ENCODE results near the gene NME7.
"Not testable (repeated sequence)": the region's sequence is repeated elsewhere in the genome, so short reads cannot be mapped to it uniquely, and the experiment has no call there.

NME7 gene

GRCh38 chr1:169287280-169287679 lies 80.3 kb downstream of the NME7 start:
- H3K27ac Mint-ChIP-seq (ENCODE audit: low read depth), result no peak overlapping the region
- no peak for DNase-seq (ENCODE audit: low spot score in 2 of 2)
- H3K36me3 Mint-ChIP-seq (ENCODE audit: insufficient read depth), result no peaks in the 10 kb centered on the region

GRCh38 chr1:169281562-169281961 lies 86.0 kb downstream of the NME7 start:
- ATAC-seq (replicated peaks; ENCODE audit: extremely low read depth, poor library complexity, severe bottlenecking); H3K4me3 Mint-ChIP-seq; DNase-seq (ENCODE audit: low spot score in 2 of 2); H3K4me1 Mint-ChIP-seq; H3K36me3 Mint-ChIP-seq (ENCODE audit: insufficient read depth); H3K27ac Mint-ChIP-seq (ENCODE audit: low read depth); H3K27me3 Mint-ChIP-seq: not testable (repeated sequence)
- peaks cover 25% of the 10 kb centered on the region for H3K9me3 Mint-ChIP-seq

More at GRCh38 chr1:169287280-169287679, 80.3 kb downstream of the NME7 start:
- Mint-ChIP-seq H3K4me3 (no peak overlapping the region), H3K9me3 (peaks cover 11% of the 10 kb centered on the region), H3K27me3 (no peaks in the 10 kb centered on the region), H3K4me1 (no peaks in the 10 kb centered on the region)
- no peak for ATAC-seq (replicated peaks; ENCODE audit: extremely low read depth, poor library complexity, severe bottlenecking)

GRCh38 chr1:169271098-169271497 lies 96.5 kb downstream of the NME7 start:
- no peaks in the 10 kb centered on the region for H3K27me3 Mint-ChIP-seq
- H3K4me1 Mint-ChIP-seq, result no peaks in the 10 kb centered on the region
- DNase-seq (ENCODE audit: low spot score in 2 of 2) (no peak), ATAC-seq (replicated peaks; ENCODE audit: extremely low read depth, poor library complexity, severe bottlenecking) (no peak)
- no peak overlapping the region for H3K27ac Mint-ChIP-seq (ENCODE audit: low read depth)
- no peaks in the 10 kb centered on the region for H3K9me3 Mint-ChIP-seq
- no peak overlapping the region for H3K4me3 Mint-ChIP-seq
- H3K36me3 Mint-ChIP-seq (ENCODE audit: insufficient read depth), result no peaks in the 10 kb centered on the region

DNA sequence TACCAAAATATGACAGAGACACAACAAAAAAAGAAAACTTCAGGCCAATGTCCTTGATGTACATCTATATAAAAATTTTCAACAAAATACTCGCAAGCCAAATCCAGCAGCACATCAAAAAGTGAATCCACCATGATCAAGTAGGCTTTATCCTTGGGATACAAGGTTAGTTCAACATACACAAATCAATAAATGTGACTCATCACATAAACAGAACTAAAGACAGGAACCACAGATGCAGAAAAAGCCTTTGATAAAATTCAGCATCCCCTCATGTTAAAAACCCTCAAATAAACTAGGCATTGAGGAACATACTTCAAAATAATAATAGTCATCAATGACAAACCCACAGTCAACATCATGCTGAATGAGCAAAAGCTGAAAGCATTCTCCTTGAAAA lies 101.5 kb downstream of the NME7 start:
- Mint-ChIP-seq H3K27ac (ENCODE audit: low read depth) (no peak overlapping the region), H3K36me3 (ENCODE audit: insufficient read depth) (no peaks in the 10 kb centered on the region), H3K27me3 (no peaks in the 10 kb centered on the region), H3K9me3 (peaks cover 17% of the 10 kb centered on the region), H3K4me3 (no peak overlapping the region), H3K4me1 (no peaks in the 10 kb centered on the region)
- DNase-seq (ENCODE audit: low spot score in 2 of 2), result no peak
- ATAC-seq (replicated peaks; ENCODE audit: extremely low read depth, poor library complexity, severe bottlenecking), result no peak

DNA sequence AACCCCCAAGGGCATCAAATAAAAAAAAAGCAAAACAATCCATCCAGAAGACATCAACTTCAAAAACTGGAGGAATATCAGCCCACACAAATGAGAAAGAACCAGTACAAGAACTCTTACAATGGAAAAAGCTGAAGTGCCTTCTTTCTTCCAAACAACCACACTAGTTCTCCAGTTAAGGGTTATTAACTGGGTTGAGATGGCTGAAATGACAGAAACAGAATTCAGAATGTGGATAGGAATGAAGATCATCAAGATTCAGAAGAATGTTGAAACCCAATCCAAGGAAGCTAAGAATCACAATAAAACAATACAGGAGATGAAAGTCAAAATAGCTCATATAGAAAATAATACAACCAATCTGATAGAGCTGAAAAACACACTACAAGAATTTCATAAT lies 104.5 kb downstream of the NME7 start:
- Mint-ChIP-seq H3K27me3 (no peaks in the 10 kb centered on the region), H3K27ac (ENCODE audit: low read depth) (no peak overlapping the region), H3K4me3 (no peak overlapping the region), H3K9me3 (peaks cover 17% of the 10 kb centered on the region), H3K4me1 (no peaks in the 10 kb centered on the region), H3K36me3 (ENCODE audit: insufficient read depth) (no peaks in the 10 kb centered on the region)
- no peak for ATAC-seq (replicated peaks; ENCODE audit: extremely low read depth, poor library complexity, severe bottlenecking)
- DNase-seq (ENCODE audit: low spot score in 2 of 2), result no peak

DNA sequence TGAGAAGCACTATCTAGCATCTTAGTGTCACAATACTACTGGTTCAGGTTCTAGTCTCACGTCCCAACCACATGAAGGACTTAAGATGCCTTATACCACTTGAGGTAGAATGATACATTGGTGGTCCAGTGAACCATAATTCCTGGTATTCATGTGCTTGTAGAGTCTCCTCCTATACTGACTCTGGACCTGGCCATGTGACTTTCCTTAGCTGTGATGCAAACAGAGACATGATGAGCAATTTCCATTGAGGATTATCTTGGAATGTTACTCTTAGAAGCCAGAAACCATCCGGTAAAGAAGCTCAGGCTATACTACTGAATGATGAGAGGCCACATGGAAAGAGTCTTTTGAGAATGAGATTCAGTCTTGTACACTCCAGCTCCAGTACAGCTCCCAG lies 105.7 kb downstream of the NME7 start:
- Mint-ChIP-seq H3K4me1 (no peaks in the 10 kb centered on the region), H3K4me3 (no peak overlapping the region), H3K27ac (ENCODE audit: low read depth) (no peak overlapping the region), H3K36me3 (ENCODE audit: insufficient read depth) (no peaks in the 10 kb centered on the region), H3K27me3 (no peaks in the 10 kb centered on the region), H3K9me3 (peaks cover 17% of the 10 kb centered on the region)
- no peak for ATAC-seq (replicated peaks; ENCODE audit: extremely low read depth, poor library complexity, severe bottlenecking)
- no peak for DNase-seq (ENCODE audit: low spot score in 2 of 2)

DNA sequence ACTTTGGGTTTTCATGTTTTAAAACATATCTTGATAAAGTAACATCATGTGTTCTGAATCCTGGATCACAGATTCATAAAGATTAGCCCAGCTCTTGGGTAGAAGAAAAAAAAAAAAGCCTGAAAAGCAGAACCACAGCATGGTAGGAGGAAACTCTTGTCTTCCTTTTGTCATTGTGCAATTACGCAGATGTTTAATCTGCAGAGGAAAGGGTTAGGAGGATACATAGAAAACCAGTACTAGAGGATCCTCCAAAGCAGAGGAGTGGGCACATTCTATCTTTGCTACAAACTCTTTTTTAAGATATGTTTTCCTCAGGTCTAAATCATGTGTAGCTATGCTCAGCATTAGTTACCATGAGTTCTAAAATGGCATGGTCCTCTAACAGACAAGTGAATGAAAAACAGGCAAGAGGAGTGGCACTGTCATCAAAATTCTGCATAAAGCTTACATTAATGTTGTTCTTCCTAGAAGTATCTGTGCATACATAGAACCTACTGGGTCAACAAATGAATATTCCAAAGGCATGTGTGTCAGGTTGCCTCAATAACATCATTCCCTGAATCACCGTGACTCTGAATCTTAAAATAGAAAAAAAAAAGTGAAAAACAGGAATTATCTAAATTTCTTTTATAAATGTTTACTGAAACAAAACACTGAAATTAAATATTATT lies 107.0 kb downstream of the NME7 start:
- Mint-ChIP-seq H3K27ac (ENCODE audit: low read depth) (no peak overlapping the region), H3K4me3 (no peak overlapping the region), H3K9me3 (peaks cover 17% of the 10 kb centered on the region), H3K36me3 (ENCODE audit: insufficient read depth) (no peaks in the 10 kb centered on the region), H3K27me3 (no peaks in the 10 kb centered on the region), H3K4me1 (no peaks in the 10 kb centered on the region)
- DNase-seq (ENCODE audit: low spot score in 2 of 2), result no peak
- ATAC-seq (replicated peaks; ENCODE audit: extremely low read depth, poor library complexity, severe bottlenecking), result no peak

GRCh38 chr1:169259816-169260215 lies 107.8 kb downstream of the NME7 start:
- Mint-ChIP-seq H3K9me3 (peaks cover 10% of the 10 kb centered on the region), H3K27ac (ENCODE audit: low read depth) (no peak overlapping the region), H3K27me3 (no peaks in the 10 kb centered on the region), H3K36me3 (ENCODE audit: insufficient read depth) (no peaks in the 10 kb centered on the region), H3K4me3 (no peak overlapping the region), H3K4me1 (no peaks in the 10 kb centered on the region)
- ATAC-seq (replicated peaks; ENCODE audit: extremely low read depth, poor library complexity, severe bottlenecking), result no peak
- no peak for DNase-seq (ENCODE audit: low spot score in 2 of 2)

DNA sequence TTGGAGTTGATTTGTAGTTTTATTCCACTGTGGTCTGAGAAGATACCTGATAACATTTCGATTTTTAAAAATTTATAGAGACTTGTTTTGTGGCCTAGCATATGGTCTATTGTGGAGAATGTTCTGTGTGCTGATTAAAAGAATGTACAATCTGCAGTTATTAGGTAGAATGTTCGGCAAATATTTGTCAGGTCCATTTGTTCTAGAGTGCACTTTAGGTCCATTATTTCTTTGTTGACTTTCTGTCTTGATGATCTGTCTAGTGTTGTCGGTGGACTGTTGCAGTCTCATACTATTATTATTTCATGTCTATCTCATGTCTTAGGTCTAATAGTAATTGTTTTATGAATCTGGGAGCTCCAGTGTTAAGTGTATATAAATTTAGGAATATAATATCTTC lies 116.8 kb downstream of the NME7 start:
- Mint-ChIP-seq H3K27me3 (no peaks in the 10 kb centered on the region), H3K27ac (ENCODE audit: low read depth) (no peak overlapping the region), H3K4me1 (no peaks in the 10 kb centered on the region), H3K9me3 (no peaks in the 10 kb centered on the region), H3K4me3 (no peak overlapping the region), H3K36me3 (ENCODE audit: insufficient read depth) (no peaks in the 10 kb centered on the region)
- DNase-seq (ENCODE audit: low spot score in 2 of 2) (no peak), ATAC-seq (replicated peaks; ENCODE audit: extremely low read depth, poor library complexity, severe bottlenecking) (no peak)

DNA sequence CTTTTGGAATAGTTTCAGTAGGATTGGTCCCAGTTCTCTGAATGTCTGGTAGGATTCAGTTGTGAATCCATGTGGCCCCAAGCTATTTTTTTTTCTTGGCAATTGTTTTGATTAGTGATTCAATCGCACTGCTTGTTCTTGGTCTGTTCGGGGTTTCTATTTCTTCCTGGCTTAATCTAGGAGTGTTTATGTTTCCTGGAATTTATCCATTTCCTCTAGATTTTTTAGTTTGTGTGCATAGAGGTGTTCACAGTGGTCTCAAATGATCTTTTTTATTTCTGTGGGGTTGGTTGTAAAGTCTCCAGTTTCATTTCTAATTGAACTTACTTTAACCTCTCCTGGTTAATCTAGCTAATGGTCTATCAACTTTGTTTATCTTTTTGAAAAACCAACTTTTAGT lies 117.6 kb downstream of the NME7 start:
- ATAC-seq (replicated peaks; ENCODE audit: extremely low read depth, poor library complexity, severe bottlenecking) (no peak), DNase-seq (ENCODE audit: low spot score in 2 of 2) (no peak)
- Mint-ChIP-seq H3K4me1 (no peaks in the 10 kb centered on the region), H3K9me3 (no peaks in the 10 kb centered on the region), H3K27ac (ENCODE audit: low read depth) (no peak overlapping the region), H3K4me3 (no peak overlapping the region), H3K36me3 (ENCODE audit: insufficient read depth) (no peaks in the 10 kb centered on the region), H3K27me3 (no peaks in the 10 kb centered on the region)

DNA sequence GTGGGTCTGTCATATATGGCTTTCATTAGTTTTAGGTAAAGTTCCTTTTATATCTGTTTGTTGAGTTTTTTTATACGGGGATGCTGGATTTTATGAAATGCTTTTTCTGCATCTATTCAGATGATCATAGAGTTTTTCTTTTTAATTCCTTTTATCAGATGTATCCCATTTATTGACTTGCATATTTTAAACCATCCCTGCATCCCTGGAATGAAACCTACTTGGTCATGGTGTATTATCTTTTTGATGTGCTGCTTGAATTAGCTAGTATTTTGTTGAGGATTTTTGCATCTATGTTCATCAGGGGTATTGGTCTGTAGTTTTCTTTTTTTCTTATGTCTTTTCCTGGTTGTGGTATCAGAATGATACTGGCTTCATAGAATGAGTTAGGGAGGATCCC lies 118.0 kb downstream of the NME7 start:
- Mint-ChIP-seq H3K27me3 (no peaks in the 10 kb centered on the region), H3K27ac (ENCODE audit: low read depth) (no peak overlapping the region), H3K4me1 (no peaks in the 10 kb centered on the region), H3K36me3 (ENCODE audit: insufficient read depth) (no peaks in the 10 kb centered on the region), H3K9me3 (no peaks in the 10 kb centered on the region), H3K4me3 (no peak overlapping the region)
- no peak for ATAC-seq (replicated peaks; ENCODE audit: extremely low read depth, poor library complexity, severe bottlenecking)
- DNase-seq (ENCODE audit: low spot score in 2 of 2), result no peak

DNA sequence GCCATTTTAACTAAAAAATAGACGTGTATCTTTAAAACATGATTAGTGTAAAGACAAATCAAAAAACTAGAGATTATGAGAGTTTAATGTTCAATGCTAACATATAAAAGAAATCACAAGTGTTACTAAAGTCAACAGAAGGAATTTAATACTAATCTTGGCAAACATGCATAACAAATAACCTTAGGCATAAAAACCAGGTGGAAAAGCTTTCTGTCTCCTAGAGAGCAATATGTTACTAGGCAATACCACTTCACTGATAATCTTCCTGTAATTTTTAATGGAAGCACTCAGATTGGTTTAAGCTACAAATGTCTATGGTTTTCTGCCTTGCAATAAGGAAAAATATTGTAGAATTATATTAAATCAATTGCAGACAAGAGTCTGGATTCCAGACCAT lies 121.9 kb downstream of the NME7 start:
- Mint-ChIP-seq H3K4me1 (no peaks in the 10 kb centered on the region), H3K4me3 (no peak overlapping the region), H3K27ac (ENCODE audit: low read depth) (no peak overlapping the region), H3K36me3 (ENCODE audit: insufficient read depth) (no peaks in the 10 kb centered on the region), H3K9me3 (no peaks in the 10 kb centered on the region), H3K27me3 (no peaks in the 10 kb centered on the region)
- DNase-seq (ENCODE audit: low spot score in 2 of 2), result no peak
- ATAC-seq (replicated peaks; ENCODE audit: extremely low read depth, poor library complexity, severe bottlenecking), result no peak

DNA sequence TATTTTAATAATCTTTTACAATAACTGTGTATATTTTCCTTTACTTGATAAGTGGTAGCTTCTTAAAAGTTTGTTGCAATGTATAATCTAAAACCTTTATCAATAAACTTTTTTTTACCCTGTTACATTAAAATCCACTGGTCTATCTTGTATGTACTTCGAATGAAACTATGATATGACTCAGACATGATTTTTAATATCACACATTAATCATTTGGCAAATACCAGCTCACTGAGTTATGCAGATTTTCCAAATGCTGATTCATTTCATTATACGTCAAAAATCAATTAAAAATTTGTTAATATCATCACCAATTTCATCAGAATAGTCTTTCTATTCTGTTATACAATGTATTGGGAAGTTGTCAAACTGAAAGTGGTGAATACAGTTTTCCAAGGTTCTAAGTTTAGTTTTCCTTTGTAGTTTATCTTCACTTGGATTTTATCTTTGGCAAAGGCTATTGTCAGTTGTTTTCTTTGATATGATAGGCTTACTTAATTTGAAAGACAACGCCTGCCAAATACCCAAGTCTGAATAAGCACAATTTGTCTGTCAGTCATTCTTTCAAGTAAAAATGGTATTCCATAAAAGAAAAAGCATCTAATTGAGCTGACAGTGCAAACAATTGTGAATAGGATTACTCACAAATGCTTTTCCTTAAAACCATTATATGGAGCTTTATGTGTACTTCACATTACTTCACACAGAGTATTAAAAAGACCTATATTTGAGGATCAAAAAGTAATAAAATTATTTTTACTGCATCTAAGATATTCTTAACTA lies 127.0 kb downstream of the NME7 start:
- ATAC-seq (replicated peaks; ENCODE audit: extremely low read depth, poor library complexity, severe bottlenecking) (no peak), DNase-seq (ENCODE audit: low spot score in 2 of 2) (no peak)
- Mint-ChIP-seq H3K4me3 (no peak overlapping the region), H3K36me3 (ENCODE audit: insufficient read depth) (no peaks in the 10 kb centered on the region), H3K27ac (ENCODE audit: low read depth) (no peak overlapping the region), H3K4me1 (no peaks in the 10 kb centered on the region), H3K27me3 (no peaks in the 10 kb centered on the region), H3K9me3 (no peaks in the 10 kb centered on the region)

All from central memory CD8-positive, alpha-beta T cell (primary cell).